HepG2 (cell line): ENCODE data around the gene EIF5A. TPM values are rescaled to one million over a fixed set of nuclear protein-coding genes. Genes with fewer than 3 reads are reported as not detected.

Source experiments
- ATF3 ChIP-seq: sonication (generic); formaldehyde crosslinking; IDR thresholded peaks from 2 replicates; pipeline ENCODE4 v1.4.0; 2020; ENCODE audit warnings: missing genetic modification reagents
- DBP ChIP-seq: sonication (generic); formaldehyde crosslinking; IDR thresholded peaks from 2 replicates; pipeline ENCODE4 v1.4.0; 2020; ENCODE audit warnings: missing genetic modification reagents; ENCODE audit errors: not compliant biosample characterization
- HNF1A ChIP-seq, 2 experiments: sonication (generic) in 1 of 2; formaldehyde crosslinking in 1 of 2; IDR thresholded peaks; 2 replicates each; pipeline versions ENCODE4 v1.4.0 to v1.6.1; 2016 to 2020; ENCODE audit warnings: borderline replicate concordance in 1 of 2, low read depth in 1 of 2, mild to moderate bottlenecking in 1 of 2, missing genetic modification reagents in 1 of 2
- HNRNPH1 ChIP-seq: fragments of 200-400 bp; formaldehyde crosslinking; optimal IDR thresholded peaks from 2 replicates; pipeline ENCODE3; 2017; ENCODE audit warnings: mild to moderate bottlenecking, low read depth, low read length
- HOMEZ ChIP-seq: IDR thresholded peaks from 2 replicates; pipeline ENCODE4 v1.6.1; 2016; ENCODE audit warnings: low read depth
- POLR2AphosphoS2 ChIP-seq: IDR thresholded peaks from 2 replicates; pipeline ENCODE4 v1.6.1; 2011; ENCODE audit warnings: low read depth, low read length, improper control_type of control experiment
- STAG1 ChIP-seq: sonication (generic); formaldehyde crosslinking; IDR thresholded peaks from 2 replicates; pipeline ENCODE4 v1.4.0; 2020; ENCODE audit warnings: missing genetic modification reagents
- THAP11 ChIP-seq: IDR thresholded peaks from 2 replicates; pipeline ENCODE4 v1.6.1; 2016; ENCODE audit warnings: missing biosample characterization, missing genetic modification reagents
- YEATS4 ChIP-seq: sonication (generic); formaldehyde crosslinking; IDR thresholded peaks from 2 replicates; pipeline ENCODE4 v1.4.0; 2020; ENCODE audit warnings: missing genetic modification reagents, borderline replicate concordance
- ZNF484 ChIP-seq: sonication (generic); formaldehyde crosslinking; IDR thresholded peaks from 2 replicates; pipeline ENCODE4 v1.5.1; 2020; ENCODE audit warnings: mild to moderate bottlenecking, low read depth, missing genetic modification reagents, borderline replicate concordance
- polyA plus RNA-seq, 8 experiments: library from polyadenylated mRNA; depleted of rRNA in 3 of 8; stranded (reverse) in 7 of 8; unstranded in 1 of 8; fragments of >200 nt; fragmentation: Illumina TruSeq in 4 of 8; extraction: Trizol in 4 of 8; gene quantifications; 2 replicates each; pipeline versions ENCODE4 v1.2.1 to v1.2.3, GENCODE V29; 2011 to 2016; ENCODE audit warnings: low read depth in 4 of 8, missing spikeins in 1 of 8, mixed read lengths in 1 of 8; ENCODE audit not compliant: insufficient read depth in 1 of 8
- total RNA-seq, 5 experiments: library from RNA; depleted of rRNA; stranded (reverse); fragments of >200 nt; fragmentation: Illumina TruSeq; extraction: Trizol; gene quantifications; 2 replicates each; pipeline ENCODE4 v1.2.3, GENCODE V29; 2016; ENCODE audit warnings: low read depth in 1 of 5
- TF ChIP-seq, protein P1 (sequence below): sonication (generic); formaldehyde crosslinking; IDR thresholded peaks from 2 replicates; pipeline ENCODE4 v1.4.0; 2020; ENCODE audit warnings: missing genetic modification reagents
- TF ChIP-seq, protein P2 (sequence below): sonication (generic); formaldehyde crosslinking; conservative IDR thresholded peaks from 2 replicates; pipeline ENCODE4 v1.5.0; 2020; ENCODE audit warnings: missing genetic modification reagents
- TF ChIP-seq, protein P3 (sequence below): sonication (generic); formaldehyde crosslinking; IDR thresholded peaks from 2 replicates; pipeline ENCODE4 v1.5.0; 2020; ENCODE audit warnings: mild to moderate bottlenecking, missing genetic modification reagents

The EIF5A gene
- total and polyA plus RNA-seq, 2 of the 13 experiments (the other 11 are each of a cell fraction or from before 2014, with no cell fraction given): 319 to 337 TPM

GRCh38 chr17:7281074-7281952 lies 26.1 kb upstream of the EIF5A start, which contains the start of gene SLC2A4 (continued):
- no peak for TF ChIP-seq HOMEZ (CRISPR knock-in tag)
- TF ChIP-seq ZNF484 (CRISPR knock-in tag): 0 out of 2 replicates have a peak, but pooled peaks have one; percentile 67
- peak; percentile 34; the same call in 1 of the 2 replicates for TF ChIP-seq THAP11 (CRISPR knock-in tag)
- TF ChIP-seq, protein P1, sequence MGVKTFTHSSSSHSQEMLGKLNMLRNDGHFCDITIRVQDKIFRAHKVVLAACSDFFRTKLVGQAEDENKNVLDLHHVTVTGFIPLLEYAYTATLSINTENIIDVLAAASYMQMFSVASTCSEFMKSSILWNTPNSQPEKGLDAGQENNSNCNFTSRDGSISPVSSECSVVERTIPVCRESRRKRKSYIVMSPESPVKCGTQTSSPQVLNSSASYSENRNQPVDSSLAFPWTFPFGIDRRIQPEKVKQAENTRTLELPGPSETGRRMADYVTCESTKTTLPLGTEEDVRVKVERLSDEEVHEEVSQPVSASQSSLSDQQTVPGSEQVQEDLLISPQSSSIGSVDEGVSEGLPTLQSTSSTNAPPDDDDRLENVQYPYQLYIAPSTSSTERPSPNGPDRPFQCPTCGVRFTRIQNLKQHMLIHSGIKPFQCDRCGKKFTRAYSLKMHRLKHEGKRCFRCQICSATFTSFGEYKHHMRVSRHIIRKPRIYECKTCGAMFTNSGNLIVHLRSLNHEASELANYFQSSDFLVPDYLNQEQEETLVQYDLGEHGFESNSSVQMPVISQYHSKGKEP (CRISPR knock-in tag): no peak
- TF ChIP-seq DBP (CRISPR knock-in tag): no peak
- no peak for TF ChIP-seq POLR2AphosphoS2
- TF ChIP-seq YEATS4 (CRISPR knock-in tag): no peak; the same call in 1 of the 2 replicates
- no peak for TF ChIP-seq HNF1A (IDR thresholded peaks at IDR 0.05; ENCODE audit: low read depth)
- no peak for TF ChIP-seq HNF1A (CRISPR knock-in tag; IDR thresholded peaks at IDR 0.05; ENCODE audit: borderline replicate concordance)
- no peak for TF ChIP-seq ATF3 (CRISPR knock-in tag)
- TF ChIP-seq, protein P2, sequence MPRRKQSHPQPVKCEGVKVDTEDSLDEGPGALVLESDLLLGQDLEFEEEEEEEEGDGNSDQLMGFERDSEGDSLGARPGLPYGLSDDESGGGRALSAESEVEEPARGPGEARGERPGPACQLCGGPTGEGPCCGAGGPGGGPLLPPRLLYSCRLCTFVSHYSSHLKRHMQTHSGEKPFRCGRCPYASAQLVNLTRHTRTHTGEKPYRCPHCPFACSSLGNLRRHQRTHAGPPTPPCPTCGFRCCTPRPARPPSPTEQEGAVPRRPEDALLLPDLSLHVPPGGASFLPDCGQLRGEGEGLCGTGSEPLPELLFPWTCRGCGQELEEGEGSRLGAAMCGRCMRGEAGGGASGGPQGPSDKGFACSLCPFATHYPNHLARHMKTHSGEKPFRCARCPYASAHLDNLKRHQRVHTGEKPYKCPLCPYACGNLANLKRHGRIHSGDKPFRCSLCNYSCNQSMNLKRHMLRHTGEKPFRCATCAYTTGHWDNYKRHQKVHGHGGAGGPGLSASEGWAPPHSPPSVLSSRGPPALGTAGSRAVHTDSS: no peak
- TF ChIP-seq, protein P3, sequence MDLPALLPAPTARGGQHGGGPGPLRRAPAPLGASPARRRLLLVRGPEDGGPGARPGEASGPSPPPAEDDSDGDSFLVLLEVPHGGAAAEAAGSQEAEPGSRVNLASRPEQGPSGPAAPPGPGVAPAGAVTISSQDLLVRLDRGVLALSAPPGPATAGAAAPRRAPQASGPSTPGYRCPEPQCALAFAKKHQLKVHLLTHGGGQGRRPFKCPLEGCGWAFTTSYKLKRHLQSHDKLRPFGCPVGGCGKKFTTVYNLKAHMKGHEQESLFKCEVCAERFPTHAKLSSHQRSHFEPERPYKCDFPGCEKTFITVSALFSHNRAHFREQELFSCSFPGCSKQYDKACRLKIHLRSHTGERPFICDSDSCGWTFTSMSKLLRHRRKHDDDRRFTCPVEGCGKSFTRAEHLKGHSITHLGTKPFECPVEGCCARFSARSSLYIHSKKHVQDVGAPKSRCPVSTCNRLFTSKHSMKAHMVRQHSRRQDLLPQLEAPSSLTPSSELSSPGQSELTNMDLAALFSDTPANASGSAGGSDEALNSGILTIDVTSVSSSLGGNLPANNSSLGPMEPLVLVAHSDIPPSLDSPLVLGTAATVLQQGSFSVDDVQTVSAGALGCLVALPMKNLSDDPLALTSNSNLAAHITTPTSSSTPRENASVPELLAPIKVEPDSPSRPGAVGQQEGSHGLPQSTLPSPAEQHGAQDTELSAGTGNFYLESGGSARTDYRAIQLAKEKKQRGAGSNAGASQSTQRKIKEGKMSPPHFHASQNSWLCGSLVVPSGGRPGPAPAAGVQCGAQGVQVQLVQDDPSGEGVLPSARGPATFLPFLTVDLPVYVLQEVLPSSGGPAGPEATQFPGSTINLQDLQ (CRISPR knock-in tag): no peak
- no peak for TF ChIP-seq STAG1
- TF ChIP-seq HNRNPH1: peak; percentile 6
